Measurements from ENCODE around the gene ENOPH1. TPM values are rescaled to one million over a fixed set of nuclear protein-coding genes. Genes with fewer than 3 reads are reported as not detected.

The ENOPH1 gene
- total RNA-seq, 1 experiment from 2014 or later = 67.6 TPM

GRCh38 chr4:82458729-82459128 lies 28.3 kb downstream of the ENOPH1 start:
- Mint-ChIP-seq H3K27ac (ENCODE audit: unreplicated experiment) (no peak overlapping the region), H3K9me3 (ENCODE audit: unreplicated experiment) (no peaks in the 10 kb centered on the region), H3K4me1 (ENCODE audit: low read depth, unreplicated experiment) (no peaks in the 10 kb centered on the region), H3K27me3 (ENCODE audit: insufficient read depth, unreplicated experiment) (no peaks in the 10 kb centered on the region), H3K36me3 (ENCODE audit: insufficient read depth, unreplicated experiment) (peaks cover 70% of the 10 kb centered on the region), H3K4me3 (ENCODE audit: unreplicated experiment) (no peak overlapping the region)
- Histone ChIP-seq H3K36me3 (ENCODE audit: control insufficient read depth, insufficient read depth, low read length) (no peaks in the 10 kb centered on the region), H3K4me3 (ENCODE audit: low read depth, low read length) (no peak overlapping the region), H3K9me3 (no peaks in the 10 kb centered on the region), H3K27me3 (replicated peaks; ENCODE audit: control insufficient read depth, insufficient read depth, low read length) (no peaks in the 10 kb centered on the region), H3K4me1 (peaks cover 5% of the 10 kb centered on the region)
- BruUV-seq (replicated peaks) = no TSS peak
- TF ChIP-seq CTCF (IDR thresholded peaks at IDR 0.05; ENCODE audit: insufficient read depth in 1 of 2, low read depth in 1 of 2, low read length in 1 of 2, severe bottlenecking in 1 of 2, unreplicated experiment in 1 of 2) = no peak
- POLR2A ChIA-PET = no interaction called here
- intact Hi-C loops (cut with micrococcal nuclease; ENCODE audit: unreplicated experiment) = no loop called here
- CTCF ChIA-PET = no interaction called here
- no peak for DNase-seq

- no peaks in the 10 kb centered on the region for H3K4me1 Mint-ChIP-seq (ENCODE audit: low read depth, unreplicated experiment)
- H3K4me3 Mint-ChIP-seq (ENCODE audit: unreplicated experiment) = no peak overlapping the region
- ChIA-PET POLR2A (no interaction called here), CTCF (interaction anchor here (1.0 to 1.1 kb wide), 2 partner anchors 223 to 280 kb away, joined by 3 to 4 read pairs; no protein-coding TSS in a partner anchor)
- H3K4me3 ChIP-seq (ENCODE audit: low read depth, low read length) = no peak overlapping the region
- no peaks in the 10 kb centered on the region for H3K9me3 ChIP-seq
- H3K27me3 ChIP-seq (replicated peaks; ENCODE audit: control insufficient read depth, insufficient read depth, low read length) = no peaks in the 10 kb centered on the region
- no peak for DNase-seq
- H3K27me3 Mint-ChIP-seq (ENCODE audit: insufficient read depth, unreplicated experiment) = no peaks in the 10 kb centered on the region
- H3K36me3 Mint-ChIP-seq (ENCODE audit: insufficient read depth, unreplicated experiment) = peaks cover 69% of the 10 kb centered on the region
- no peak for TF ChIP-seq CTCF (IDR thresholded peaks at IDR 0.05; ENCODE audit: insufficient read depth in 1 of 2, low read depth in 1 of 2, low read length in 1 of 2, severe bottlenecking in 1 of 2, unreplicated experiment in 1 of 2)
- intact Hi-C loops (cut with micrococcal nuclease; ENCODE audit: unreplicated experiment) = loop anchor here (1.0 to 5.0 kb wide), 5 partner anchors 101 to 336 kb away; partner anchors contain the start of gene SCD5
- BruUV-seq (replicated peaks) = no TSS peak
- peaks cover 5% of the 10 kb centered on the region for H3K4me1 ChIP-seq
- no peaks in the 10 kb centered on the region for H3K36me3 ChIP-seq (ENCODE audit: control insufficient read depth, insufficient read depth, low read length)
- no peak overlapping the region for H3K27ac Mint-ChIP-seq (ENCODE audit: unreplicated experiment)
- no peaks in the 10 kb centered on the region for H3K9me3 Mint-ChIP-seq (ENCODE audit: unreplicated experiment)
Observed at GRCh38 chr4:82461710-82462109, 31.3 kb downstream of the ENOPH1 start.

- H3K27ac Mint-ChIP-seq (ENCODE audit: unreplicated experiment) = no peak overlapping the region
- H3K27me3 Mint-ChIP-seq (ENCODE audit: insufficient read depth, unreplicated experiment) = no peaks in the 10 kb centered on the region
- ChIA-PET POLR2A (no interaction called here), CTCF (interaction anchor here (0.6 to 1.1 kb wide), 19 partner anchors 9 to 822 kb away, joined by 3 to 9 read pairs (median 4); partner anchors contain the start of gene COQ2)
- no TSS peak for BruUV-seq (replicated peaks)
- no peak overlapping the region for H3K4me3 Mint-ChIP-seq (ENCODE audit: unreplicated experiment)
- Histone ChIP-seq H3K4me1 (peaks cover 5% of the 10 kb centered on the region), H3K36me3 (ENCODE audit: control insufficient read depth, insufficient read depth, low read length) (no peaks in the 10 kb centered on the region), H3K9me3 (no peaks in the 10 kb centered on the region), H3K4me3 (ENCODE audit: low read depth, low read length) (no peak overlapping the region), H3K27me3 (replicated peaks; ENCODE audit: control insufficient read depth, insufficient read depth, low read length) (no peaks in the 10 kb centered on the region)
- H3K36me3 Mint-ChIP-seq (ENCODE audit: insufficient read depth, unreplicated experiment) = peaks cover 64% of the 10 kb centered on the region
- H3K9me3 Mint-ChIP-seq (ENCODE audit: unreplicated experiment) = no peaks in the 10 kb centered on the region
- DNase-seq = peak; percentile 82 to 88
- intact Hi-C loops (cut with micrococcal nuclease; ENCODE audit: unreplicated experiment) = loop anchor here (1.0 to 5.0 kb wide), 5 partner anchors 100 to 335 kb away; partner anchors contain the start of gene SCD5
- peak; percentile 72 to 87 for TF ChIP-seq CTCF (IDR thresholded peaks at IDR 0.05; ENCODE audit: insufficient read depth in 1 of 2, low read depth in 1 of 2, low read length in 1 of 2, severe bottlenecking in 1 of 2, unreplicated experiment in 1 of 2)
- H3K4me1 Mint-ChIP-seq (ENCODE audit: low read depth, unreplicated experiment) = no peaks in the 10 kb centered on the region
Observed at GRCh38 chr4:82462415-82462831, 32.0 kb downstream of the ENOPH1 start.
